Hindlimb muscle (tissue), 1 donor: ENCODE data around the gene STX8. TPM values are rescaled to one million over a fixed set of nuclear protein-coding genes. Genes with fewer than 3 reads are reported as not detected.

Source experiments
- DNase-seq: peaks from one replicate; pipeline ENCODE4 v3.0.0-alpha.2; 2013
- polyA plus RNA-seq: library from polyadenylated mRNA; unstranded; fragments of 120-200 nt; gene quantifications from one replicate; pipeline ENCODE4 v1.2.1, GENCODE V29; 2013; ENCODE audit not compliant: insufficient read length

The STX8 gene
- polyA plus RNA-seq, 1 donor = 37.5 TPM

DNA sequence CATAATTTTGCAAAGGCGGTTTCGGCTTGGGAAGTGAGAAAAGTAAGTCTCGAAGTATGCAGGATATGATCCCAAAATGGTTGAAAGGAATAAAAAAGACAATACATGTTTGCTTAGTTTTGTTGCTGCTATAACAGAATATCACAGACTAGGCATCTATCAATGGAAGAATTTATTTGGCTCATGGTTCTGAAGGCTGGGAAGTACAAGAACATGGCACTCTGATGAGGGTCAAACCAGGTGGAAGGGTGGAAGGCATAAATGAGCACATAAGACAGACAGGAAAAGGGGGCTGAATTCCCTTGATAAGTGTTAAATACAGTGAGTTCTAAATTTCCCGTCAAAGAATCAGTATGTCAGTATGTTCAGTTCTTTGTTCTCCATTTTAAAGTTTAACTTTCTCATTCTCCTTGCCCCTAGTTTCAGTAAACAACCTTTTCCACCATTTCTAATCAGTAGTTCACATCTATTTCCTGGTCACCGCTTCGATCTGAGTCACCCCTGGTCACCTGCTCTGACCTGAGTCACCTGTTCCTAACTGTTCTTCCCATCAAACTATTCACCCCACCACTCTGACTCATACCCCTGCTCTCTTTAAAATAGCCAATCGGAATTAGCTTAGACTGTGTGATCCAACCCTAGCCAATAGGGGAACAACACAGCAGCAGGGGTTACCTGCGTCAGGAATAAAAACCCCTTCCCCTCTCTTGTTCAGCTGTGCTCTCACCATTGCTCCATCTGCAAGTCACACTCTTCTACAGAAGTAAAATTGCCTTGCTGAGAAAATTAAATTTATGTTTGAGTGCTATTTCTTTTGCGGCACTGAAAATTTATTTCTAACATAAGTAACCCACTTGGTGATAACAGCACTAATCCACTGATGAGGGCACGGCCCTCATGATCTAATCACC is 240.8 kb downstream of the STX8 start:
- no peak for DNase-seq

DNA sequence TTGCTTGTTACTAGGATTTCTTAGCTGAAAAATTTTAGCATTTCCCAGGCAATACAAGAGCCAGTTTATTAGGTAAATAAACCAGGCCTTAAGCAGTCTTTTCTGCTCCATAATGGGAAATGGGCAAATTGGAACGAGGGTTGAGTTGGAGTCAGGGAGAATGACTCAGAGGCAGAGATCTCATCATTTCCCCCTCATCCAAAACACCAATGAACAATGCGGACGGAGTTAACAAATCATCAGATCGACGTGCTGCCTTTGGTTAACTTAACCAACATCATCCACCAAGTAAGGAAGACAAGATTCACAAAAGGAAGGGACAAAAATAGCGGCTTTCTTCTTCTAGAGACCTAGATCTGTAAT is 243.5 kb downstream of the STX8 start:
- DNase-seq = no peak

DNA sequence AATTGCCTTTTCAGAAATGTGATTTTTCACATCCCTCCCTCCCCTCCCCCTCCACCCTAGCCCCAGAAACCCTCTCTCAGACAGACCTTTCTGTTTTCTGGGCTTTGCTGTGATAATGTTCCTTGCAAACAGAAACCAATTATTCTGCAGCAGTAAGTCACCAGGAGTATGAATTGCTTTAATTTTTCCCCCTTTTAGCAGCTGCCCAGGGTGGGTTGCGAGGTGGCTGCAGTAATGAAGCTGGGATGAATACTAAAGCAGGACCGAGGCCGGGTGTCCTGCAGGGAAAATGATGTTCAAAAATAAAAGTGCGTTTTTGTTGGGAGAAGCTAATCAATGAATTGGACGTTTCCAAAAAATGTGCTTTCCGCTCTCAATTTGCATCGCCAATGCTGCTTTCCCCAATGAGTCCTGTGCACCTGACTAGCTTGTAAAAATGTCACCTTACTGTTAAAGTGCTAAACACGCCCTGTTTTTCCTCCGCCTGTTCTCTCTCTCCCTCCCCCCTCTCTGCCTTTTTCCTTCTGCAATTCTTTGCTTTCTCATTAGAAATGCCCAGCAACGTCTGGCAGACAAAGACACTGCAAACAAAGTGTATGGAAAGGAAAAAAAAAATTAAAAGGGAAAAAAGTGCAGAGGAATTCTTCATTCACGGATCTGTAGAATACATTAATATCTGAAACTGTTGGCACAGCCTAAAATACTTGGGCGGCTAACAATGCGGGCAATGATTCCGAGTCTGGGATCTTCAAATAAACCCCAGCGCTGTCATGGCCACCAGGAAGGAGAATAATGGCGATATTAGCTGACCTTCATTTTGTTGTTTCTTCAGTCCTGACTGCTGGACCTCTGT is 244.1 kb downstream of the STX8 start:
- peak; percentile 47 for DNase-seq

DNA sequence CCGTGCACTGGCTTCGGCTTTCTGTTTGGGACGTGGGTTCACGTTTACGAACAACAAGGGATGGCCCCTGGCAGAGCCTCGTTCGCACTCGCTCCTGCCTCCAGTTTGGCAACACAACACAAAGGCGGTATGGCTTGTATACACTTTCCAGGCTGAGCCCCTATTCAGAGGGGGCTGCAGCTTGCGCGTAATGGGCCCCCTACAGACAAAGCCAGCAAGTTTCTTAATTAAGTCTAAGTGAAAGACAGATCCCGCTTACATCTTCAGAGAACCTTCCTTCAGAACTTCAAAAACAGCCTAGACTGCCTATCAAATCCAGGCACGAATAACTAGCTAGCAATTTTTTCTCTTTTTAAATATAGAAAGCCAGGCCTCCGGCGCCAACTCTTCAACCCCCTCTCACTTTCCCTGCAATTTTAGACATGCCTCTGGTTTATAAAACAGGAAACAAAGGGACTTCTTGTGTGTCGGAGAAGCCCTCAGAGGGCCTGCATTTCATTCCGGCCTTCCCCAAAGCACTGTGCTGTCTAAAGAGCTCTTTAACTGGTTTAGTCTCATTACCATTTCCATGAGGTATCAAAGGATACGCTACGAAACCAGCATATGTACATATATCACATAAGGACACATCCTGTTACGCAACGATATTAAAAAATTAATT is 244.9 kb downstream of the STX8 start:
- no peak for DNase-seq

DNA sequence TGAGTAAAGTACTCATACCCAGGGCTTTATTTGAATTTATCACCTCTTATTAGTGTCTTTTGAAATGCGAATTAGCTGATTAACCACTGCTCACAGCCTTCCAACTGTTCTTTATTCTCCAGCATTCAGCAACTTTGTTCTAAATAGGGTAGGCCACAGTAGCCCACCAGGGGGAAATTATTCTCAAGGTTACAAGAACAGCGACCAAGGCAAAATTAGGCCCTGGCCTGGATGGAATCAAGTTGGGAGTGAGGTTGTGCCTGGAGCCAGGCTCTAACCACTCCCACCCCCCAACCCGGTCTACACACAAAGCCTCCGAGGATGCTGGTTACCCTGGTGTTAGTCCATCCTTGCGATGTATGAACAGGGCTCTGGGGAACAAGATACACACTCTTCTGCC is 245.5 kb downstream of the STX8 start:
- DNase-seq = no peak

DNA sequence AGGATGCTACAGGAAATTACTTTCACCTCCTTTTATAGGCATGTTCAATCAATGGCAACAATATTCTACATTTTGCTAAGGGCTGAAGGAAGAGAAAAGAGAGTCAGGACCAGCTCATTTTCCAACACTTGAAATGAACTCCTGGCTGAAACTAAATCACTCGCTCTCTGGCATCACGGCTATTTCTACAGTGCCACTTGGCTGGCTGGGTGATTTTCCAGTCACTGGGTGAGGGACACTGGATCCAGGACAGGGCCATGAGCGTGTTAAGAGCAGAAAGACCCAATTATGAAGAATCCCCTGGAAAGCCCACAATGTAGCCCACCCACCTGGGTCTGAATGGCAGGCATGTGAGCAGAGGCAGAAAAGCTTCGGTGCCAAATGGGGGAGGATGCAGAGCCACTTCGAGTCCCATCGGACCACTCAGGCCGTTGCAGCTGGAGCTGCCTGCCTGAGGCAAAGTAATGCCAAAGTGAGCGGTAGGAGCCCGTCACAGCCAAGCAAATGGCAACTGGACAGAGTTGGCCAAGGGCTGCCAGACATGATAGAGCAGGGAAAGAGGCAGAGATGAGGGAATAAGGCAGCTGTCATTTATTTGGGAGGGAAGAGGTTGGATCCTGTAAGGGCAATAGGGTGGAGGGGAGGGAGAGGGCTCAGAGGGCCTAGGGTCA is 246.2 kb downstream of the STX8 start:
- DNase-seq = no peak

DNA sequence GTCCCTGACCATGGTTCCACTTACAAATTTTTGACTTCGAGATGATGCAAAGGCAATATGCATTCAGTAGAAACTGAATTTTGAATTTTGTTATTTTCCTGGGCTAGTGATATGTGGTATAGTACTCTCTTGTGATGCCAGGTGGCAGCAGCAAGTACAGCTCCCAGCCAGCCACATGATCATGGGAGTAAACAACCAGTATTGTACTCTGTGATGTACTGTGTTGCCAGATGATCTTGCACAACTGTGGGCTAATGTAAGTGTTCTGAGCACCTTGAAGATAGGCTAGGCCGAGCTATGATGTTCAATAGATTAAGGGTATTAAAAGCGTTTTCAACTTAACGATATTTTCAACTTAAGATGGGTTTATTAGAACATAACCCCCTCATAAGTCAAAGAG is 250.8 kb downstream of the STX8 start:
- DNase-seq = no peak

DNA sequence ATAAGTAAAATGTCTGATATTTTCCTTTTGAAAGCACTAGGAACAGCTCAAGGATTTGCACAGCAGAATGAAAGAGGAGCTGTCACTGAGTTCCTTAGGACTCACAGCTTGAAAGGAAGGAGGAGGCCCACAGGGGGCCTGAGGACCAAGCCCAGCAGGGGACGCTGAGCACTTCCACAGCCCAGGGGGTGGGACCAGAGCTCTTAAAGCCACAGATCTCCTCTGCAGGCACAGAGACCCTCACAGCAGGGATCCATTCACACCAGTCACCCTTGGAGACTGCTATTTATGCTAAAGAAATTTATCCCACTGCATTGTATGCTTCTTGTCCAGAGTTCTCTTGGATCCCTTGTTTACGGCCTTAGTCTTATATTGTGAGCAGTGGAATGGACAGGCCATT is 253.3 kb downstream of the STX8 start:
- no peak for DNase-seq

DNA sequence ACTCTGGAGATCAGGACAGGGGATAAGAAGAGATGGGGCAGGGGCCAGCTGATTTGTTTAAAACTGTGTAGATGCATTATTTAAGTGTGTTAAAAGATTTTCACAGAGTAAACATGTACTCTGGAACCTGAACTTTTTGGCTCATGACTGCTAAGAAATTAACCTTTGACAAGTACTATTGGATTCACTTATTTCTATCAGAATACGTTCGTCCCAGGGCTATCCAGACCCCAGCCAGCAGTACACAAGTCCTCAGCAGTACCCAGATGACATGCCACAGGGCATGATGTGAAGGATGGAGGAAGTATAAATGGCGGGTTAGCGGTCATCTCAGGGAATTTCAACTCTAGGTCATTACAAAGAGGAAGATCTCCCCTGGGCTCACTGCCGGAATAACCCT is 253.7 kb downstream of the STX8 start:
- DNase-seq = no peak

DNA sequence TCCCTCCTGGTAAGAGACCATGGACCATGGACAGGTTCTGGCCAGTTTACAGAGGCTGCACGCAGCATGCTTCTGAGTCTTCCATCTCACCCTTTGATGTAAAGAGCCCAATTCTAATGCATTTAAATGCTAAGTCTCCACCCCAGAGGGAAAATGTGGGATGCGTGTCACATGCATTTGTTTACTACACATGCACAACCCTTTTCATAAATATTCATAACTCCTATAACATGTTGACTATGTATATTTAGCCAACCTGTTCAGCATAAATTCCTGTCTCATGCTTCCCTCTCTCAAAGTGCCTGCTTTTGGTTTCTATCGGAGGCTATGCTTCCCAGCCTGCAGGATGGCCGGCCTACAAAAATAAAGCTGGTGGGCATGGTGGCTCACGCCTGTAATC is 260.3 kb downstream of the STX8 start:
- DNase-seq = no peak

DNA sequence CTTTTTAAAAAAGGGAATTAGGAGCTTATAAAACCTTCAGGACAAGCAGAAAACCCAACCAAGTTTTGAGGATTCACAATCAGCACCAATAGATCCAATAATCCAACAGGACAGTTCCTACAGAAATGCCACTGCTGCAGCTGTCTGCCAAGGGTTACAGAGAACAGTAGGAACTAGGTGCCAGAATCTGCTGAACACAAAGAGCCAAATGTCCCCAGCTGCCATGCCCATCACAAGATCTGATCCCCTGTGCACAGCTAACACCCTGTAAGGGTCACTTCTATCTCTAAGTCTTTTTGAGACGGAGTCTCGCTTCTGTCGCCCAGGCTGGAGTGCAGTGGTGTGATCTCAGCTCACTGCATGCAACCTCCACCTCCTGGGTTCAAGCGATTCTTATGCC is 262.3 kb downstream of the STX8 start:
- DNase-seq = no peak

DNA sequence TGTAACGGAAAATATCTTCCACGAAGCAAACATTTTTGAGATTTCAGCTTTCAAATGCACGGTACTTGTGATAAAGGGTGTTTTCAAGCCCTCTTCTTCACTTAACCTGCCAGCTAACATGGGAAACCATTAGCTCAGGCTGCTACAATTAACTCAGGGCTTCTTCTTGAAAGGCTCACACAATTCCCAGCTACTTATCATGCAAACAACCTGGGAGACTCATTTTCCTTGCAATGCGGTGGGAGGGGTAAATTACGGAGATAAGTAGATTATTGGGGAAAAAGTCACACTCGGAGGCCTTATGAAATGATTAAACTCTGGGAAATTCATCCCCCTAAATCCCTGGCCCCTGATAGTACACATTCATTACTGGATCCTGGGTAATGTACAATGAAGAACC is 266.4 kb downstream of the STX8 start:
- DNase-seq = no peak

DNA sequence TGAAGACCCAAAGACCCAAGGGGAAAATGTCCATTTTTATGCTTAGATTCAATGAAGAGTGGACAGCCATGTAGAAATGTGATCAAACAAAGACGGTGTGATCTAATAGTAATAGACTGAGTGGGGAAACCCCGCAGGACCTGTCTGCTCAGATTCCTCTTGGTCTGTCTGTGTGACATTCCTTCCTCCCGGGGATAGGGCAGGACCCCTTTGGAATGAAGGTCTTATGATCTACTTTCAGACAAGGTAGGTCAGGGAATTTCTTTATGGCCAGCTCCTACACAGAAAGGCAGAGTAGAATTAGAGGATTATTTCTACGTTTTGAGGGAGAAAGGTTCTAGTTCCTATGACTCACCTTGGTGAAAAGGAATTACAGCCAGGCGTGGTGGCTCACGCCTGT is 267.6 kb downstream of the STX8 start:
- DNase-seq = no peak

DNA sequence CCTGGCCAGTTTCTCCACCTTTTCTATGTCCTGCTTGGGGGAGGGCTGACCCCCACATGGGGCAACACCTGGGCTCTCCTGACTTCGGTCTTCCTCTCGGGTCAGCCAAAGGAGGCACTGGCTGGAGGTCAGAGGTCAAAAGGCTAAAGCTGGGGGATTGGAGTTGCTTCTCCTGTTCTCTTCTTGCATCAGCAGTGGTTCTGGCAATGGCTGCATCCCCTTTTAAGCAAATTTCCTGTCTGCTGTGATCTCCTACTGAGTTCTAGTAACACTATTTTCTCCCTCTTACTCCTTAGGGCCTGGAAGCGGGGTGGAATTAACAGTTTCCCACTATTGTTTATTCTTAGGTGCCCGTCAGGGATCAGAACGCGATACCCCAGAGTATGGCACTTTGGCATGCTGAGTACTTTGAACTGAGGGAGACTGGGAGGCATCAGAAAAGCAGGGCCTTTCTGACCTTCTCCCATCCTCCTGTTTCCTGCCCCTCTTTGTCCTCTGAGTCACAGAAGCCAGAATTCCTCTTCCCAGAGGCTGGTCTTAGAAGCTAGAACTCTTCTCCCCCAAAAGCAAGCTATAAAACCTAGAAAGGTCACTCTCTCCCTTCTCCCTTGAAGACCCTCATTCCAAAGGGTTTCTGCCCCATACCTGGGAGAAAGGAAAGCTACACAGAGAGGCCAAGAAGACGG is 268.2 kb downstream of the STX8 start:
- no peak for DNase-seq

DNA sequence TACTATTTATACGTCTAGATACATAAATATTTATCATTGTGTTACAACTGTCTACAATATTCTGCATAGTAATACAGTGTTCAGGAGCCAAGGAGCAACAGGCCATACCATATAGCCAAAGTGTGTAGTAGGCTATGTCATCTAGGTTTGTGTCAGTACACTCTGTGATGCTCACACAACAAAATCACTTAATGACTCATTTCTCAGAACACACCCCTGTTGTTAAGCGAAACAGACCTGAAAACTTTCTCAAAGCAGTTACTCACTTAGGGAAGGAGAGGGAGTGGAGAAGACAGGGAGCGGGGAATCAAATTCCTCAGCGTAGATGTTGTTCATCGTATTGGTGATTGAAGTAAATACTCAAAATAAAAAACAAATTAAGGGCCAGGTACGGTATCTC is 269.5 kb downstream of the STX8 start:
- no peak for DNase-seq

DNA sequence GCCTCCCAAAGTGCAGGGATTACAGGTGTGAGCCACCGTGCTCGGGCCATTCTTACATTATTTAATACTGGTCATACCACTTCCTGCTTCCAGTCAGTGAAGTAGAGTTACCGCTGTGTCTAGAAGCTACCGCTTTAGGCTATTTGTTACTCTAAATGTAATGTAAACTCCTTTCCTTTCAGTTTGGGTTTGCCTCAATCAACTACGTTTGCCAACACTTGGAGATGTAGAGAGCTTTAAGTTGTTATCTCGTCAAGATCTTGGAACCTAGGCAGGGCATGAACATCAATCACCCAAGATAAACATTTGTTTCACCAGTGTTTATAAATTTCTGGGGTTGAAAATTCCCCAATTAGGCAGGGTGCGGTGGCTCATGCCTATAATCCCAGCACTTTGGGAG is 275.9 kb downstream of the STX8 start:
- no peak for DNase-seq

DNA sequence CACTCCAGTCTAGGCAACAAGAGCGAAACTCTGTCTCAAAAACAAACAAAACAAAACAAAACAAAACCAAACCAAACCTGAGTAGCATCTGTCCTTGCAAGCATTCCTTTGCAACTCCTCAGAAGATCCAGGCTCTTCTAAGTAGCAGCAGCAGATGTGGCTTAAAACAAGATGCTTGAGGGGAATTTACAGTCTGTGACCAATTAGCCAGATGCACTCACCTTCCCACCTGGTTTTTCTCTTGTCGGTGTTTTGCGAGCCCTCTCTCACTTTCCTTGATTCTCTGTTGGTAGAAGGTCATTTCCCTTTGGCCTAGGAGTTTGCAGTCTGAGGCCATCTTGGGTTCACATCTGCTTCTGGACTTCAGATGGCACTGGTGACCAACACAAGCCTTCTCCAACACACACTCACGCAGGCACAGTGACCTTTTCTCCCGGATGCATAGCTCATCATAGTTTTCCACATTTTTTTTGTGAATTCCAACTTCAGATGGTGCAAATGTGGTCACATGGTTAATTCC is 276.8 kb downstream of the STX8 start:
- no peak for DNase-seq

DNA sequence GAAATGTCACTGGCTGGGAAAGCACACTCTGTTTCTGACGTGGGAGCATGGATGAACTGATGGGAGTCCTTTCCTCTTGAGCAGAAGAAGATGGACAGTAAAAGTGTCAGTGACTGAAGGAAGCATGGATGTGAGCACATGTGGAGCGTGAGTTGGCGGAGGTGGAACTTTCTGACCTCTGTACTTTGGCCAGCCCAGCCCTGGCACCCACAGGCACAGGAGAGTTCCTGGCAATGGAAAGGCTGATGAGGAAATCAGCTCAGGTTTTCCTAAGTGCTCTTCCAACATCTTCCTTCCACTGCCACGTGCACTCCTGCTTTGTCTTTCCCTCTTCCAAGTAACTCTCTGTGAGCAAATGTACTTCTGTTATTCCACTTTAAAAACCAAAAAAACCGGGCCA is 277.5 kb downstream of the STX8 start:
- DNase-seq = no peak

DNA sequence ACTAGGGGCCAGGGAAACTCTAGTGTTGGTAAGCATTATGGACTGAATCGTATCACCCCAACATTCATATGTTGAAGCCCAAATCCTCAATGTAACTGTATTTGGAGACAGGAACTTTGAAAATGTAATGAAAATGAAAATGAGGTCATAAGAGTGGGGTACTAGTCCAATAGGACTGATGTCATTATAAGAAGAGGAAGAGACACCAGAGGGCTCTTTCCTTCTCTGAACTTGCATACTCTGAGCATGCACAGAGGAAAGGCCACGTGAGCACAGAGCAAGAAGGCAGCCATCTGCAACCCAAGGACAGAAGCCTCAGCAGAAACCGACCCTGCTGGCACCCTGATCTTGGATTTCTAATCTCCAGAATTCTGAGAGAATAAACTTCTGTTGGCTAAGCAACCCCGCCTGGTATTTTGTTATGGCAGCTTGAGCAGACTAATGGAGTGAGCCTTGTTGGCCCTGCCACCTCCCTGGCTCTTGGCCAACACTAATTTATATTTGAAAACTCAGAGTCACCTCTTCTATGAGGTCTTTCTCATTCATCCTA is 280.9 kb downstream of the STX8 start:
- no peak for DNase-seq

DNA sequence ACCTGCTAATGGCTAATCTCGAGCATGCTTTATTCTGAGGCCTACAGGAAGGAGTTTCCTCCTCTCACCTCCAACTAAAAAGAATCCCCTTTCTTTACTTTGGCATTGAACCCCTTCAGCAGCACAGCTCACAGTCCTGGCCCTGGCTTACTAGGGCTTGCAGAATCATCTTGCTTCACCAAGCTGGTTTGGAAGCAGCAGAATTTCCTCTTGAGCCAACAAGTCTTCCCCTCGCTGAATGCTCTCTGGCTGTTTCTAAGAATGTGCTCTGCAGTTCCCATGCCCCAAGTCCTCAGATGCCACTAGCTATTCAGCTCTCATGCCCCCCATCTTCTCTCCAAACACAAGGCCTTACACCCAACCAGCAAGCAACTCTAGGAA is 283.1 kb downstream of the STX8 start:
- DNase-seq = no peak

DNA sequence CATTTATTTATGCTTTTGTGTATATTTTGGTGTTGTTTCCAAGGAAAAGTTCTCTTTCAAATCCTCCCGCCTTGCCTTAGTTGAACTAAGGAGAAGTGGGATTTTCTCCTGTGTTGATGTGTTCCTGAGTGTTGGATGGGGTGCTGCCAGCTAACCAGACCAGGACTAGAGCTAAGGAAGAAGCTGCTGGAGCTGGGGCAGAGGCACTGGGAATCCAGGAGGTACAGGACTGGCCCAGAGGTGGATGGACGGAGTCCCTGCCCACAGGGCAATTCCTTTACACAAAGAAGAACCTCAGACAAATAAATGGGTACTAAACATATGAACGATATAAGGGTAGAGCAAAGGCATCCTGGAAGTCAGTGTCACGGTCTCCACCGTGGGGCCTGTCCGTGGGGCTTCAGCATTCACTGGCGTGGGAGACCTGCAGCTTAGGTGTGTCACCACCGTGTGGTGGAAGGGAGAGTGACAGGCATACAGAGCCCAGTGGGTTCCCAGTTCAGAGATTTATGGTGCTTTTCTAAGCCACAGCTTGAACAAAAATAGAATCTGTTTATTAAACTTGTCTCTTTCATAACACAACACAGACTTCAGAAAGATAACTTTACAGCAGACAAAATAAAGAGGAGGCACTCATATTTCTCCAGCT is 283.6 kb downstream of the STX8 start:
- DNase-seq = no peak
